ENCODE measurements around the gene CORO1A.
"Not testable (repeated sequence)": the region's sequence is repeated elsewhere in the genome, so short reads cannot be mapped to it uniquely, and the experiment has no call there.

The CORO1A gene

GRCh38 chr16:30183233-30184095 lies at the start of gene CORO1A:
TSS of gene CORO1A (plus strand) at chr16:30183602. CDS start at chr16:30185210, 1,608 bp downstream.
- peak; percentile 47 for DNase-seq (ENCODE audit: low spot score)

GRCh38 chr16:30136971-30137605 lies 46.3 kb upstream of the CORO1A start:
- no peak for DNase-seq (ENCODE audit: low spot score)

- DNase-seq (ENCODE audit: low spot score): no peak
Observed at GRCh38 chr16:30137897-30138296, 45.5 kb upstream of the CORO1A start.

GRCh38 chr16:30139583-30140481 lies 43.6 kb upstream of the CORO1A start:
- no peak for DNase-seq (ENCODE audit: low spot score)

GRCh38 chr16:30141750-30142149 lies 41.7 kb upstream of the CORO1A start:
- DNase-seq (ENCODE audit: low spot score): no peak

- DNase-seq (ENCODE audit: low spot score): no peak
Observed at GRCh38 chr16:30142672-30143346, 40.6 kb upstream of the CORO1A start.

- no peak for DNase-seq (ENCODE audit: low spot score)
Observed at GRCh38 chr16:30143347-30143702, 40.1 kb upstream of the CORO1A start.

- DNase-seq (ENCODE audit: low spot score): no peak
Observed at GRCh38 chr16:30144017-30144416, 39.4 kb upstream of the CORO1A start.

- no peak for DNase-seq (ENCODE audit: low spot score)
Observed at GRCh38 chr16:30144917-30145316, 38.5 kb upstream of the CORO1A start.

- no peak for DNase-seq (ENCODE audit: low spot score)
Observed at GRCh38 chr16:30145657-30146056, 37.7 kb upstream of the CORO1A start.

GRCh38 chr16:30147843-30148510 lies 35.4 kb upstream of the CORO1A start:
- DNase-seq (ENCODE audit: low spot score): no peak

- DNase-seq (ENCODE audit: low spot score): no peak
Observed at GRCh38 chr16:30149250-30149930, 34.0 kb upstream of the CORO1A start.

GRCh38 chr16:30151091-30151490 lies 32.3 kb upstream of the CORO1A start:
- no peak for DNase-seq (ENCODE audit: low spot score)

GRCh38 chr16:30152517-30152916 lies 30.9 kb upstream of the CORO1A start:
- no peak for DNase-seq (ENCODE audit: low spot score)

- no peak for DNase-seq (ENCODE audit: low spot score)
Observed at GRCh38 chr16:30155188-30155587, 28.2 kb upstream of the CORO1A start.

GRCh38 chr16:30157214-30157613 lies 26.2 kb upstream of the CORO1A start:
- DNase-seq (ENCODE audit: low spot score): no peak

GRCh38 chr16:30163538-30163937 lies 19.9 kb upstream of the CORO1A start:
- no peak for DNase-seq (ENCODE audit: low spot score)

GRCh38 chr16:30166202-30166902 lies 17.1 kb upstream of the CORO1A start:
- no peak for DNase-seq (ENCODE audit: low spot score)

GRCh38 chr16:30168746-30169145 lies 14.7 kb upstream of the CORO1A start:
- not testable (repeated sequence) for DNase-seq (ENCODE audit: low spot score)

- not testable (repeated sequence) for DNase-seq (ENCODE audit: low spot score)
Observed at GRCh38 chr16:30169416-30169815, 14.0 kb upstream of the CORO1A start.

Data from kidney capillary endothelial cell (primary cell).